RWPE2 (cell line): ENCODE data around the gene NPR2.
A peak's percentile ranks its signal among the peaks of the same experiment; 100 is the strongest.

Experiments
- ATAC-seq: fragments of 200-7000 bp; cut with Tn5 transposase; 3 replicates; pipeline ENCODE4 v1.9.1; 2021; ENCODE audit warnings: low read depth
- DNase-seq: peaks from one replicate; pipeline ENCODE4 v3.0.0-alpha.2; 2020; ENCODE audit warnings: low spot score
- H3K27ac ChIP-seq: fragments of 450-650 bp; 2 replicates; pipeline ENCODE4 v1.5.1; 2017; ENCODE audit warnings: mild to moderate bottlenecking; ENCODE audit not compliant: poor library complexity, severe bottlenecking
- H3K27me3 ChIP-seq: fragments of 250-450 bp; sonication (Bioruptor Pico); 2 replicates; pipeline ENCODE4 v1.5.1; 2021; ENCODE audit warnings: mild to moderate bottlenecking, moderate library complexity; ENCODE audit not compliant: insufficient read depth, poor library complexity, severe bottlenecking
- H3K36me3 ChIP-seq: fragments of 250-450 bp; sonication (Bioruptor Pico); 2 replicates; pipeline ENCODE4 v1.5.1; 2020; ENCODE audit warnings: low read depth, mild to moderate bottlenecking, moderate library complexity
- H3K4me1 ChIP-seq: fragments of 250-450 bp; sonication (Bioruptor Pico); 2 replicates; pipeline ENCODE4 v1.5.1; 2021; ENCODE audit warnings: mild to moderate bottlenecking, moderate library complexity; ENCODE audit not compliant: insufficient read depth, poor library complexity, severe bottlenecking
- H3K4me3 ChIP-seq: fragments of 250-450 bp; sonication (Bioruptor Pico); 2 replicates; pipeline ENCODE4 v1.5.1; 2021; ENCODE audit warnings: mild to moderate bottlenecking, moderate library complexity; ENCODE audit not compliant: severe bottlenecking
- H3K9me3 ChIP-seq: fragments of 250-450 bp; sonication (Bioruptor Pico); 2 replicates; pipeline ENCODE4 v1.5.1; 2021; ENCODE audit warnings: mild to moderate bottlenecking, moderate library complexity; ENCODE audit not compliant: severe bottlenecking
- TF ChIP-seq, protein P1 (sequence below): fragments of 450-650 bp; IDR thresholded peaks from one replicate; pipeline ENCODE4 v1.5.1; 2017; ENCODE audit warnings: mild to moderate bottlenecking, moderate library complexity; ENCODE audit not compliant: poor library complexity, severe bottlenecking

Gene NPR2

DNA sequence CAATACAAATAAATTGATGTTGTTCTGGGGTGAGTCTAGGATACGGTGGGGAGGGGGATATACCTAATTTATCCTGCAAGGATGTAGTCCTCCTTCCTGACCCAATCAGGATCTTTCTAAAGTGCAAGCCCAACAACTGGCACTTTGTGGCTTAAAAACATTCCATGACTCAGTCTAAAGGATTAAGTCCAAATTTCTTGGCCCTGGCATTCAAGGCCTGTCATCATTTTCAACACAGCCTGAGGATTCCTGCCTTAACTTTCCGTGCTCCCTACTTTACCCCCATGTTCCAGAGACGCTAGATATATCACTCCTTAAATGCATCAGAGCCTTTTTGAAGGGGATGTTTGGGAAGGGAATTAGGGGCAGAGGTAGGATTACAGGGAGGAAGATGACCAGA is 36.1 kb downstream of the NPR2 start:
- Histone ChIP-seq H3K27me3 (no peaks in the 10 kb centered on the region), H3K4me1 (peaks cover 3% of the 10 kb centered on the region), H3K9me3 (no peaks in the 10 kb centered on the region), H3K27ac (no peak overlapping the region), H3K36me3 (no peaks in the 10 kb centered on the region), H3K4me3 (no peak overlapping the region)
- ATAC-seq (no peak), DNase-seq (no peak)
- TF ChIP-seq, protein P1, sequence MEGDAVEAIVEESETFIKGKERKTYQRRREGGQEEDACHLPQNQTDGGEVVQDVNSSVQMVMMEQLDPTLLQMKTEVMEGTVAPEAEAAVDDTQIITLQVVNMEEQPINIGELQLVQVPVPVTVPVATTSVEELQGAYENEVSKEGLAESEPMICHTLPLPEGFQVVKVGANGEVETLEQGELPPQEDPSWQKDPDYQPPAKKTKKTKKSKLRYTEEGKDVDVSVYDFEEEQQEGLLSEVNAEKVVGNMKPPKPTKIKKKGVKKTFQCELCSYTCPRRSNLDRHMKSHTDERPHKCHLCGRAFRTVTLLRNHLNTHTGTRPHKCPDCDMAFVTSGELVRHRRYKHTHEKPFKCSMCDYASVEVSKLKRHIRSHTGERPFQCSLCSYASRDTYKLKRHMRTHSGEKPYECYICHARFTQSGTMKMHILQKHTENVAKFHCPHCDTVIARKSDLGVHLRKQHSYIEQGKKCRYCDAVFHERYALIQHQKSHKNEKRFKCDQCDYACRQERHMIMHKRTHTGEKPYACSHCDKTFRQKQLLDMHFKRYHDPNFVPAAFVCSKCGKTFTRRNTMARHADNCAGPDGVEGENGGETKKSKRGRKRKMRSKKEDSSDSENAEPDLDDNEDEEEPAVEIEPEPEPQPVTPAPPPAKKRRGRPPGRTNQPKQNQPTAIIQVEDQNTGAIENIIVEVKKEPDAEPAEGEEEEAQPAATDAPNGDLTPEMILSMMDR, result no peak

DNA sequence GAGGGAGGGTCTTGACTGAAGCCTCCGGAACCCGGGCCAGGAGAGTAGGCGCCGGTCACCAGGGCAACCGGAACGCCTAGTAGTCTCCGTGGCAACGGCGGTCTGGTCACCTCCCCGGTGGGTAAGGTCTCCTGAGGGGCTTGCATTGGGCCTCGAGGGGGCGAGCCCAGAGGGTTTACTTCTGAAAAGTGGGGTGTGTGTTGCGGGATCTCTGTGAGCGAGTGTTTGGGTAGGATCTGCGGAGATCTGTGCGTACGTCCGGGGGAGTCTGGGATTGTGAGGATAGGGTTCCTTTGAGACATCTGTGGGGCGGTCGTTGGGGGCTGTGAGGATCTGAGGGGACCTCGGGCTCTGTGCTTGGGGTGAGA is 37.3 kb downstream of the NPR2 start, which contains the start of gene FAM221B:
FAM221B (minus strand) TSS at position 17 of the 368 bp plus-strand sequence. CDS start 2,571 bp downstream, outside the sequence.
- peaks cover 3% of the 10 kb centered on the region for H3K4me1 ChIP-seq
- ATAC-seq, result peak; percentile 15
- no peaks in the 10 kb centered on the region for H3K27me3 ChIP-seq
- peak within 1 kb of the TSS; percentile 67 for H3K4me3 ChIP-seq
- H3K27ac ChIP-seq, result peak within 1 kb of the TSS; percentile 23
- no peaks in the 10 kb centered on the region for H3K9me3 ChIP-seq
- TF ChIP-seq, protein P1, result no peak
- no peaks in the 10 kb centered on the region for H3K36me3 ChIP-seq
- DNase-seq, result no peak

DNA sequence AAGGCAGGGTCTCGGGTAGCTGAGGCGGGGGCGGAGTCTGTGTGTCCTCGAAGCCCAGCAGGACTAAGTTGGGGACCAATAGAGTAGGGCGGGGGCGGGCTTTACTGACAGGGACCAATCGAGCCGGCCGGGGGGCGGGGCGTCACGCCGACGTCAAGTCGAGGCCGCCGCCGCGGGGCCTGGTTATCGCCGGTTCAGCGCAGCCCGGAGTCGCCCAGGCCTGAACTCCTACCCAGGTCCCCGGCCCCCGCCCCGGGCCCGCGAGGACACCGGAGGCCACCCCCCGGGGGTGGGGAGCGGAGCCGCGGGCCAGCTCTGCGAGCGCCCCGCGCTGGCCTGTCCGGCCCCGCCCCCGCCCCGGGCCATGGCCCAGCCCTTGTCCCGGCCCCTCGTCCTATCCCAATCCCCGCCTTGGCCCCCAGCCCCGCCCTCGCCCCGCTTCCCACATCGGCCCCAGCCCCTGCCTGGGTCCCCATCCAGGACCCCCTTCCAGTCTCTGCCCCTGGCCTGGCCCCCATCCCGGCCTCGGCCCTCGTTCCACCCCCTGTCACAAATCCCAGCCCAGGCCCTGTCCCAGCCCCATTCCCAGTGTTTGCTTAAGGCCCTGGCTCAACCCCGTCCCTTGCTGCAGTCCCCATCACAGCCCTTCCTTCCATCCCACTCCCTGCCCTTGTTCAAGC is 37.8 kb downstream of the NPR2 start, which contains the start of gene TMEM8B:
TMEM8B (plus strand) TSS at position 145 of the 680 bp plus-strand sequence; CDS start at position 365, 220 bp downstream.
- H3K27ac ChIP-seq, result peak within 1 kb of the TSS; percentile 23

DNA sequence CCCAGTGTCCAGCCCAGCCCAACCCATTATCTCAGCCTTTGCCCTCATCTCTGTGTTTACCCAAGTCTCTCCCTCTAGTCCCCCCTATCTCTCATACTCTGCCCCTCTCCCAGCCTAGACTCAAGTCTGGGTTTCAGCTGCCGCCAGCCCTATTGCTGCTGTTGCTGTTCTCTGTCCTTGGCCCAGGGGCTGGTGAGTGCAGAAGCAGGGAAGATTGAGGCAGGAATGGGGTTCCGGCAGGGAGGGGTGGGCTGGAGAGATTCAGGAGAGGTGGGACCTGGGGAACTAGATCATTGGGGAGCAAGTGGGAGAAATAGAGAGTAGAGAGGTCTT is 38.3 kb downstream of the NPR2 start:
- DNase-seq (no peak), ATAC-seq (no peak; the same call in 1 of the 3 replicates)
- Histone ChIP-seq H3K27me3 (no peaks in the 10 kb centered on the region), H3K36me3 (no peaks in the 10 kb centered on the region), H3K27ac (peak overlapping the region; percentile 23), H3K9me3 (no peaks in the 10 kb centered on the region), H3K4me3 (peak overlapping the region; percentile 67), H3K4me1 (peaks cover 3% of the 10 kb centered on the region)
- TF ChIP-seq, protein P1, result no peak

More for the DNA sequence above, 37.8 kb downstream of the NPR2 start, which contains the start of gene TMEM8B:
- ATAC-seq (peak; percentile 89), DNase-seq (peak; percentile 95)
- H3K4me3 ChIP-seq, result peak within 1 kb of the TSS; percentile 67
- TF ChIP-seq, protein P1, result no peak
- no peaks in the 10 kb centered on the region for H3K27me3 ChIP-seq
- no peaks in the 10 kb centered on the region for H3K9me3 ChIP-seq
- H3K4me1 ChIP-seq, result peaks cover 3% of the 10 kb centered on the region
- H3K36me3 ChIP-seq, result no peaks in the 10 kb centered on the region

DNA sequence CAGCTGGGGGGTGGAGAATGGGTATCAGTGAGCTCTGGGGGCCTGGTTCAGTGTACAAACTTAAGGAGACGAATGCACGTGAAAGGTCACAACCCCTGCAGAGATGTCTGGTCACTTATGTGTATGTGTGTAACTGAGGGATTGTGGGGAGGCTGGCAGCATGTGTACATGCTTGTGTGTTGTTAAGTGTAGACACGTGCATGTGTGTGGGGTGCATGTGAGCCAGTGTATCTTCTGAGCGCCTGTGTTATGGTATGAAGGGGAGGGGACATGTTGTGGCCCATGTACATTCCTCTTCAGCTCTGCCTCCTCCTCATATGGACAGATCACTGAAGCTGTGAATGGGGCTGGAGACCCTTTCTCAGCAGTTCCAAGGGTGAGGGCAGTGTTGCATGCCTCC is 39.6 kb downstream of the NPR2 start:
- no peak for DNase-seq
- ATAC-seq, result no peak
- TF ChIP-seq, protein P1, result no peak

More for the DNA sequence above, 39.6 kb downstream of the NPR2 start:
- H3K27me3 ChIP-seq, result no peaks in the 10 kb centered on the region
- no peak overlapping the region for H3K27ac ChIP-seq
- H3K4me3 ChIP-seq, result no peak overlapping the region
- no peaks in the 10 kb centered on the region for H3K36me3 ChIP-seq
- no peaks in the 10 kb centered on the region for H3K9me3 ChIP-seq
- peaks cover 3% of the 10 kb centered on the region for H3K4me1 ChIP-seq
